ENCODE measurements around the gene TCF23.

DNA sequence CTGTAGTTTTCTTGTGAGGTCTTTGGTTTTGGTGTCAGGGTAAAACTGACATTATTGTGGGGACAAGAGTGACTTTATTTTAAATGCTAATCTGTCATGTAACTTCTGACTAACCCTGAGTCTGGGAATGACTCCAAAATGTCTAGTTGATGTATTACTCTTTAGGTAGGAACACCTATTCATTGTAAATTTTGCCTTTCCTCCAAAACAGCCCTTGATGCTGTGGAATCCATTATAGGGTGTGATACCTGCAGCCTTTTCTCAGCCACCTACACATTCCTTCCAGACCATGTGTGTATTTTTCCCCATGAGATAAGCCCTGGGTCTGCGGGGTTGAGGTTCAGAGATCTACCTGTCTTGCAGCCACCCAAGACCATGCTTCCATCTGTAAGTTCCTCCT is 5.5 kb upstream of the TCF23 start:
- TF ChIP-seq POLR2A (IDR thresholded peaks at IDR 0.05): no peak
- no peak for TF ChIP-seq CTCF (IDR thresholded peaks at IDR 0.05)

Data from thyroid gland (tissue), 4 donors.